HG02884 (cell line): ENCODE measurements around the gene BSND.
A peak's percentile ranks its signal among the peaks of the same experiment; 100 is the strongest.

Experiments used
- ATAC-seq: cut with Tn5 transposase; IDR thresholded peaks from one replicate; pipeline ENCODE4 v1.9.1; 2021; ENCODE audit warnings: mild to moderate bottlenecking, moderate library complexity; ENCODE audit not compliant: unreplicated experiment

The BSND gene

GRCh38 chr1:54990916-54991315, 7.8 kb upstream of the BSND start:
- no peak for ATAC-seq

GRCh38 chr1:54991939-54992338, 6.8 kb upstream of the BSND start:
- ATAC-seq: no peak

- no peak for ATAC-seq
Observed at GRCh38 chr1:54993140-54993539, 5.6 kb upstream of the BSND start.

- ATAC-seq: no peak
Observed at GRCh38 chr1:54994355-54994990, 4.3 kb upstream of the BSND start.

- no peak for ATAC-seq
Observed at GRCh38 chr1:54995013-54995760, 3.5 kb upstream of the BSND start.

GRCh38 chr1:54995835-54996234, 2.9 kb upstream of the BSND start:
- no peak for ATAC-seq

- peak; percentile 69 for ATAC-seq
Observed at GRCh38 chr1:54996359-54996868, 2.3 kb upstream of the BSND start.

- ATAC-seq: no peak
Observed at GRCh38 chr1:54996869-54997710, 1.6 kb upstream of the BSND start.

GRCh38 chr1:54997711-54997986, 1.1 kb upstream of the BSND start:
- no peak for ATAC-seq

- ATAC-seq: no peak
Observed at GRCh38 chr1:54998100-54998499, 633 bp upstream of the BSND start.

GRCh38 chr1:55000110-55001085, 1.7 kb downstream of the BSND start:
- no peak for ATAC-seq

GRCh38 chr1:55001311-55001710, 2.6 kb downstream of the BSND start:
- no peak for ATAC-seq

- ATAC-seq: no peak
Observed at GRCh38 chr1:55002686-55003085, 4.0 kb downstream of the BSND start.

- no peak for ATAC-seq
Observed at GRCh38 chr1:55005351-55006140, 6.8 kb downstream of the BSND start.

GRCh38 chr1:55006931-55007330, 8.2 kb downstream of the BSND start:
- ATAC-seq: no peak

- ATAC-seq: no peak
Observed at GRCh38 chr1:55007625-55008024, 8.9 kb downstream of the BSND start.

- no peak for ATAC-seq
Observed at GRCh38 chr1:55010194-55010886, 11.6 kb downstream of the BSND start.

- no peak for ATAC-seq
Observed at GRCh38 chr1:55010887-55011217, 12.1 kb downstream of the BSND start.

GRCh38 chr1:55012661-55013060, 13.9 kb downstream of the BSND start:
- no peak for ATAC-seq
